Ureter (tissue), 1 donor: ENCODE results near the gene CABLES2. TPM values are rescaled to one million over a fixed set of nuclear protein-coding genes. Genes with fewer than 3 reads are reported as not detected.

Source experiments
- DNase-seq: peaks from one replicate; pipeline ENCODE4 v3.0.0-alpha.2; 2020; ENCODE audit warnings: low spot score
- total RNA-seq: library from RNA; stranded (reverse); gene quantifications from one replicate; pipeline ENCODE4 v1.2.4, GENCODE V29; 2023
- donor health status: DM: yes; HTN: yes; CAD: no.

CABLES2 gene
- total RNA-seq, 1 donor from 2014 or later, result 4.0 TPM

DNA sequence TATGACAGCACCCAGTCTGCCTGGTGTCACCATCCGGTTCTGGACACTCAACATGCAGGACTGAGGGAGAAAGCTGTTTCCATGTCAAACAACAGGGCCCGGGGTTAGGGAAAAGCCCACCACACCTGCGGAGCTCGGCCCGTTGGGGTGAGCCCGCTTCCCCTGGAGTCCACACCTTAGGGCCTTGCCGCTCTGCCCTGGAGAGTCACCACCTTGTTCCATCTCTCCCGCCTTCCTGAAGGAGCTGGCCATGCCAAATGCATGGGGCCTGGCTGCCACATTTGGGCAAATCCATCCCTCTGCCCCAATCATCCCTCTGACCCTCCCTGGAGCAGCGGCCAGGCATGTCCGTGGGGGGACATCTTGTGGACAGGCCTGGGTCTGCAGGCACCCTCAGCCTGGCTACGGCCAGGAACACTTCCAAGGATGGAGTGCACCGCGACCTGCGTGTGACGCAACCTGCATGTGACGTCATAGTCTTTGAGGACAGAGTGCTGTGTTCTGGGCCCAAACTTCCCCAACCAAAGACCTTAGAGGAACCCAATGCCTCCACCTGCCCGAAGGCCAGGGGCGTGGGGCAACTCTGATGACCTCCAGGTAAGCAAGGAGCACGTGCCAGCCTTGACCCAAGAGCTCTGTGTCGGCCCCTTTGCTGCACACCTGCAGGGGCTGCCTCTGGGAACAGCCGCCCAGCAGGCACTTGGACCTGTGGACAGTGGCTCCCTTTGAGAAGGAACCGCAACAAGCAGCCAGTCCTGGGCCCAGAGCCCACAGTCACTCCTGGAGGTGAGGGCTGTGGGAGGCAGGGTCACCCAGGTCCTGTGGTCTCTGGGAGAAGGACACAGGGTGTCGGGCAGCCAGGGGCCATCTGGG lies 1.7 kb downstream of the CABLES2 start:
- DNase-seq, result no peak

DNA sequence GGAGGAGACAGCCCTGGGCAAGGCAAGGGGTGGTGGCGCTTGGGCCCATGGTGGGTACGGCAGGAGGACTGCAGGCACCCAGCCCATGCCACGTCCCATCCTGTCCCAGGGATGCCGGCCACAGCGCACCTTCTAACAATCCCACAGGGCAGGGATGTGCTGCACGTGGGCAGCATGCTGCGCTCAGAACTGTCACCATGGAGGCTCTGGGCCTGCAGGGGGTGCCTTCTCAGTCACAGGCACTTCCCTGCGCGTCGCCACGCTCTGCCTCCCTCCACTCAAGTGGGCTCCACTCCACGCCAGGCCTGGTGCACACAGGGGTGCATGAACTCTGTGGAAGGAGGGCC lies 2.4 kb downstream of the CABLES2 start:
- DNase-seq, result no peak

DNA sequence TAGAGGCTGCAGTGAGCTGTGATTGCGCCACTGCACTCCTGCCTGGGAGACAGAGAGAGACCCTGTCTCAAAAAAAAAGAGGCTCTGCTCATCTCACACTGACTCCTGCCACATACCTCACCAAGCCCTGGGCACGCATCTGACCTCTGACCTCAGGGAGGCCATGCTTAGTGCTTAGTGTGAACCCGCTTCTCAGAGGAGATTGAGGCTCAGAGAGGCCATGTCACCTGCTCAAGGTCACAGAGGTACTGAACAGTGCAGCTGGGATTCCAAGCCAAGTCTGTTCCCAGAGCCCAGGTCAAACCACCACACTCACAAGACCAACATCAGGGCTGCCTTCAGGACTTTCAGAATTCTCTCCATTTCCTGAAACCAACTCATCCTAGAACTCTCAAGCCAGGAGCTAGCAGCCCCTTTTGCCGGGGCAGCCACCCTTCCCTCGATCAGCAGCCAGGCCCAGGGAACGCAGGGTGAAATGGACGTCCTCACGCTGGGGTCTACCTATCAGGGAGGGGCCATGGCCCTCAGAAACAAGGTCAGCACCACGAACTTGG lies 2.9 kb downstream of the CABLES2 start:
- no peak for DNase-seq

GRCh38 chr20:62403331-62403730 lies 3.8 kb downstream of the CABLES2 start:
- DNase-seq, result no peak

DNA sequence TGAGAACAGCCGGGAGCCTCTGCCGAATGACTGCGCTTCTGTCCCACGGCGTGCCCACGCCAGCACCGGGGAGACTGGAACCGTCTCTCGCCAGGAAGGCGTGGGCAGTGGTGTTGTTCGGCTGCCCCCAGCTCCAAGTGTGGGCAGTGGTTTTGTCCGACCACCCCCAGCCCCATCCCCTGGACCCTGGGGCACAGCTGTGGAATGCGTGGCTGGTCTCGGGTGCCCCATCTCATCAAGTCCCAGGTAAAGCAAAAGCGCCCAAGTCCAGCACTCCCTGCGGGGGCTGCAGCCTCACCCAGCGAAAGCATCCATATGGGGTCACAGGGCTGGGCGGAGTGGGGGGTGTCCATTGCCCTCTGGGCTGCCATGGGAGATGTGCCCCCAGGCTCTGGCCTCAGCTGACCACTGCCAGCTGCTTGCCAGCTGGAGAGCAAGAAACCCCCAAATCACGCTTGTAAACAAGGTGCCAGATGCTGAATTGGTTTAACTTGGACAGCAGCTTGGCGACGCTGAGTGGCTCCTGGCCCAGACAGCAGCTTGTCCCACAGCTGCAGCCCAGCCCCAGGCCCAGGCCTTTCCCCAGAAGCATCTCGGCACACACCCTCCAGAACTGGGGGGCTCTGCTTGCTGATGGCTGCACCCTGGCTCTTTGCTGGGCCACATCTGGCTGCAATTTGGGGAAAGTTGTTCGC lies 4.5 kb downstream of the CABLES2 start:
- no peak for DNase-seq

- DNase-seq, result no peak
These were observed 5.7 kb downstream of the CABLES2 start for GRCh38 chr20:62401331-62401779.

DNA sequence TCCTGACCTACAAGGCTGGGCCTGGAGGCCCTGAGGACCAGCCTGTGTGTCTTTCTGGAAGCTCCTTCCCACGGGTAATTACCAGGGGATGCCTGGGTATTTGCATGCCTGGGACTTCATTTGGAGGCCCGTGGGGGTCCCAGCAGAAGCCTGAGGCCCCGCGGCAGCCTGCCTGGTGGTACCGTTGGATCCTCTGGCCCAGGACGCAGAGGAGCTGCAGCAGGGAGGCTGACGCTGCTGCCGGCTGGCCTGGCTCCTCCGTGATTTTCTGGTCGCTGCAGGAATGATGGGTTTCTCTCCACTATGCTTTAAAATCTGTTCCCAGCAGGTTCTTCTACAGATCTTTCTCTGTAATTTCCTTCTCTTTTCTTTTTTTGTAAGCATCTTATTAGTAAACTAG lies 6.5 kb downstream of the CABLES2 start:
- DNase-seq, result no peak

- no peak for DNase-seq
These were observed 7.1 kb downstream of the CABLES2 start for GRCh38 chr20:62400021-62400420.

- DNase-seq, result no peak
These were observed 8.8 kb downstream of the CABLES2 start for GRCh38 chr20:62398120-62398821.

- no peak for DNase-seq
These were observed 10.5 kb downstream of the CABLES2 start for GRCh38 chr20:62396367-62397239.

DNA sequence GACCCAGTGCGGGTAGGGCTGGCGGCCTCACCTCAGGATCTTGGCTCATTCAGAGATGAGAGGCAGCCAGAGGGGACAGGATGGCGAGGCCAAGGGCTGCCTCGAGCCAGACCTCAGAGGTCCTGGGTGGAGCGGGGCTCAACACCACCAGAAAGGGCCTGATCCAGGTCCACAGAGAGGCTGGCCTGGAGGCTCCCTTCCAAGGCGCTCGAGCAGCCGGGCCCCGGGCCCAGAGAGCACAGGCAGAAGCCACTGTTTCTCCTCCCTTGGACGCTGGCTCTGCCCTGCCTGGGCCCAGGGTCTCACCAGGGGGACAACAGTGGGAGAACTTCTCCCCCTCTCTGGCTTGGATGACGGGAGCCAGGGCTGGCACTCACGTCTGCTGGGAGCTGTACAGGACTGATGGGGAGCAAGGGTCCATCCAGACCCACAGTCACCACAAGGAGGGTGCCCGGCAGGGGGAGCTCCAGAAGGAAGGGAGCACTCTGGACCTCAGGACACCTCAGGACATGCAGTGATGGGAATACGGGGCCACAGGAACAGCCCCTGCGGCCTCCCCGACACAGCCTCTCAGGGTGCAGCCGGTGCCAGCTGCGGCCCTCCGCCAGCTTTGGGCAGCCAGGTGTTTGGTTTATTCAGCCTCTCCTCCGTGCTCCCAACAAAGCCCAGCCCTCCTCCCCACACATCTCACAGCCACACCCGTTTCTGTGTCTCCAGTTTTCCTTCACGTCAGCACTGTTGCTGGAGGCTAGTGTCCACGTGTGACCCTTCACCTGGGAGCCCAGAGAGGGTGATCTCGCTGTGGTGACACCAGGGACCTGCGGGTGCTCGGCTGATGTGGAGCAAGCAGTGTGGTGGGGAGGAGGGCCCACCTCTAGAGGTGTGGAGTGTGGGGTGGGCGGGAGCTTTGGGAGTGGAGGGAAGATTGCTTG lies 11.5 kb downstream of the CABLES2 start:
- DNase-seq, result no peak

- no peak for DNase-seq
These were observed 12.5 kb downstream of the CABLES2 start for GRCh38 chr20:62394248-62395245.

- DNase-seq, result no peak
These were observed 13.3 kb downstream of the CABLES2 start for GRCh38 chr20:62393830-62394229.

- DNase-seq, result no peak
These were observed 13.8 kb downstream of the CABLES2 start for GRCh38 chr20:62393335-62393665.

GRCh38 chr20:62392621-62393334 lies 14.3 kb downstream of the CABLES2 start:
- no peak for DNase-seq

DNA sequence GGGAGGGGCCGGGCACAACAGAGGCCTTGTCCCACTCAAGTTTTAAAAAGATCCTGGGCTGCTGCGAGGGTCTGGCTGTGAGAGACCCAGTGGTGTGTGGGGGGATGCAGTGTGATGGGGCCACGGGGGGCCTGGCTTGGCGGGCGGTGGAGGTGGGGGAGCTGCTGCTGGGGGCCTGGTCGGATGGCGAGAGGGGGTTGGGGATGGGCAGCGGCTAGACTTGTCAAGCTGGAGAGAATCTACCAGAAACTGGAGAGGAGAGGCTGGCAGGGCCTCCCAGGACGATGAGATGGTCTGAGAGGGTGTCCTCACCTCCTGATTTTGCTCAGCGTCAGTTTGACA lies 15.0 kb downstream of the CABLES2 start:
- no peak for DNase-seq

GRCh38 chr20:62391165-62392076 lies 15.7 kb downstream of the CABLES2 start:
- DNase-seq, result no peak
